Fibroblast of villous mesenchyme (primary cell): Measurements from ENCODE around the gene FAM83G. TPM values are rescaled to one million over a fixed set of nuclear protein-coding genes. Genes with fewer than 3 reads are reported as not detected.

Source experiments
- DNase-seq: peaks from one replicate; pipeline ENCODE4 v3.0.0-alpha.2; 2010; ENCODE audit warnings: low read depth
- H3K4me3 ChIP-seq: 2 replicates; pipeline ENCODE4 v1.5.1; 2011; ENCODE audit warnings: low read depth, mild to moderate bottlenecking, low read length
- CTCF ChIP-seq: IDR thresholded peaks from 2 replicates; pipeline ENCODE4 v1.5.1; 2012; ENCODE audit warnings: low read depth, mild to moderate bottlenecking, low read length; ENCODE audit not compliant: insufficient read depth
- total RNA-seq: library from RNA; depleted of rRNA; stranded (reverse); fragments of >200 nt; gene quantifications from 2 replicates; pipeline ENCODE4 v1.2.3, GENCODE V29; 2012

The FAM83G gene
- total RNA-seq, 1 donor: 12.1 TPM

DNA sequence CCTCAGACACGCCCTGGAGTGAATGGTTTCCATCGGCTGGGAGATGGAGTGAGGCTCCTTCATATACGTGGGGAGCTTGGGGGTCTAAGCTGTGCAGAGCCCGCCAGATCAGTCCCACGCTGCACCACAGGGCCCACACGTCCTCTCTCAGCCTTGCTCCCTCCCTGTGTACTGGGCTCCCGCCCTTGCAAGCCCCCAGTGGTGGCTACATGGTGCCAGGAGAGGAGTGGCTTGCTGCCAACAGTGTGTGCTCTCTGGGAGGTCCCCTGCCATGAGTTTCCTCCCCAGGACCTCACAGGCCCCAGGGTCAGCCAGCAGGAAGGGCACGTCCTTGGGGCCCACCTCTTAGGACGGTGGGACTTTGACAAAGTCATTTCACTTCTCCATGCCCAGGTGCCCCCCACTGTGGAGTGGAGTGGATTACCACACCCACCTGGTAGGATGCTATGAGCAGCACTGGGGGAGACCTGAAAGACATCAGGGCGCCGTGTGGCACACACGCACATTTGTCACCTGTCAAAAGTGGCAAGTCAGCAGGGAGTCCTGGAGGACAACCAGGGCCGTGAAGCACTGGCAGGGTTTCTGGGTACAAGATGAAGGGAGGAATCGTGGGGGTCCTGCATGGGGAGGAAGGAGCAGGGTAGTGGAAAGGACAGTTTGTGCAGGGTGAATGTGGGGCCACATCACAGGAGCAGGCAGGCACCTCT lies 38.9 kb downstream of the FAM83G start:
- H3K4me3 ChIP-seq: no peak overlapping the region
- no peak for DNase-seq
- TF ChIP-seq CTCF: no peak

DNA sequence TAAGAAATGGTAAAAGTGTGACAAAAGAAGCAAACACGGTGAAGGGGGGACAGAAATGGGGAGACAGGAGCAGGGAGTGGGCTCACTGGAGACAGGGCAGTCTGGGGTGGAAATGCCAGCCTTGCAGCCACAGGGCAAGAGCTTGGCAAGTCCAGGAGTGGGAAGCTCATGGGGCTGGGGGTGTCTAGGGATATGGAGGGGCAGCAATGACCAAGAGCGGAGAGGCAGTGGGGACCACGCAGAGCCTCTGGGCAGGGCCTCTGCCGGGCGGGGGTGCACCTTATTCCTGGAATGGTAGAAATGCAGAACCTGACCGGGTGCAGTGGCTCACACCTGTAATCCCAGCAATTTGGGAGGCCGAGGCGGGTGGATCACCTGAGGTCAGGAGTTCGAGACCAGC lies 40.0 kb downstream of the FAM83G start:
- H3K4me3 ChIP-seq: no peak overlapping the region
- TF ChIP-seq CTCF: no peak
- DNase-seq: no peak

DNA sequence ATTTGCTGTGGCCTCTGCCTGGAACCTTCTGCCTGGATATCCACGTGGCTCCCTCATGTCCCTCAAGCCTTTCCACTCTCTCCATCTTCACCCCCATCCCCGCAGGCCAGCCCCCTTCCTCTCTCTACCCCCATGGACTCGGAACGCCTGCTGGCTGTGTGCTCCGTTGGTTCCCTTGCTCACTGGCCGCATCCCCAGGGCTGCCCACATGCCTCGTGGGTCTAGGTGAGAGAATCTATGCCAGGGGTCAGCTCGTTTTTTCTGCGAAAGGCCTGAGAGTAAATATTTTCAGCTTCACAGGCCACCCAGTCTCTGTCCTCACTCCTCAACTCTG lies 40.6 kb downstream of the FAM83G start:
- H3K4me3 ChIP-seq: no peak overlapping the region
- no peak for TF ChIP-seq CTCF
- DNase-seq: no peak

DNA sequence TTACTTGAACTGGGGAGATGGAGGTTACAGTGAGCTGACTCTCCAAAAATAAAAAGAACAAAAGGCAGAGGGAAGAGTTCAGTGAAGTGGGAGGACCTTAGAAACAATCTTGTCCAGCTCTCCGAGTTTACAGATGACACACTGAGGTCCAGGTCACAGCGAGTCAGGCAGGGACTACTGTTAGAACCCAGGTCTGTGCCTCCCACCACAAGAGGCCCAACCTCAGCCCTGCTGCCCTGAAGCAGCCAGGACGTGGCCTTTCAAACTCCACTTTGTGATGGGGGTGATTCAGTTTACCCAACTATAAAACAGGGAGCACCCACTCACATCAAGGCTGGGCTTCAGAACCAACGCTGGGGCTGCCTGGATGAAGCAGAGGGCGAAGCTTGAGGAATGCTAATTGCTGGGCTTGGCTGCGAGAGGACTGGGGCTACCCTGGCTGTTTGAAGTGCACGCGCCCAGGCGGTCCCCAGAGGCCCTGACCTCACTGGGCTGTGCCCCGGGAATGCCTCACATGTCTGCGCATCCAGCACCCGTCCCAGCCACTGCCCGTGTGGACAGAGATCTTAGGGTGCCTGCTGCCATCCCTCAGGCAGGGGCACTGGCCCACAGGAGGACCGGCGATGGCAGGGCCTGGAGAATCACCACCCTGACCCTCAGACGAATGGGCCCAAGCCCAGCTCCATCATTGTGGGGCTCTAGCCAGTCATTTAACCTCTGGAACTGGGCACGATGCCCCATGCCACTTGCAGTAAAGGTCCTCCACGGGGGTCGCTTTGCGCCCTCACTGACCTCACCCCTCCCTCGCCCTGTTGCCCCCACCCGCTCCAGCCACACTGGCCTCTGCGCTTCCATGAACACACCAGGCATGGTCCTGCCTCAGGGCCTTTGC lies 41.2 kb downstream of the FAM83G start:
- no peak for DNase-seq
- H3K4me3 ChIP-seq: no peak overlapping the region
- no peak for TF ChIP-seq CTCF

DNA sequence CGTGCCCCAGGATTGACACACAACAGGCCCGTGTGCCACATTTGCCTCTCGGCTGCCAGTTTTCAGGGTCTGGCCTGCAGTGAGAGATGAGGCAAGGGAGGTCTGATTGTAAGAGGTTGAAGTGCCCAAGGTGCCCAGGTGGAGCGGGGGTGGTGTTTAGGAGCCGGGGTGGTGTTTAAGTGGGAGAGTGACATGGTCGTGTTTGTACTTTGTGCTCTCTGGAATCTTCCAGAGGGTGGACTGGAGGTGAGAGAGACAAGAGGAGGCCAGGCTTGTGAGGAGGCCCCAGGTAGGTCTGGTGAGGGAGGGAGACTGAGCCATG lies 42.1 kb downstream of the FAM83G start:
- H3K4me3 ChIP-seq: no peak overlapping the region
- no peak for DNase-seq
- TF ChIP-seq CTCF: no peak

DNA sequence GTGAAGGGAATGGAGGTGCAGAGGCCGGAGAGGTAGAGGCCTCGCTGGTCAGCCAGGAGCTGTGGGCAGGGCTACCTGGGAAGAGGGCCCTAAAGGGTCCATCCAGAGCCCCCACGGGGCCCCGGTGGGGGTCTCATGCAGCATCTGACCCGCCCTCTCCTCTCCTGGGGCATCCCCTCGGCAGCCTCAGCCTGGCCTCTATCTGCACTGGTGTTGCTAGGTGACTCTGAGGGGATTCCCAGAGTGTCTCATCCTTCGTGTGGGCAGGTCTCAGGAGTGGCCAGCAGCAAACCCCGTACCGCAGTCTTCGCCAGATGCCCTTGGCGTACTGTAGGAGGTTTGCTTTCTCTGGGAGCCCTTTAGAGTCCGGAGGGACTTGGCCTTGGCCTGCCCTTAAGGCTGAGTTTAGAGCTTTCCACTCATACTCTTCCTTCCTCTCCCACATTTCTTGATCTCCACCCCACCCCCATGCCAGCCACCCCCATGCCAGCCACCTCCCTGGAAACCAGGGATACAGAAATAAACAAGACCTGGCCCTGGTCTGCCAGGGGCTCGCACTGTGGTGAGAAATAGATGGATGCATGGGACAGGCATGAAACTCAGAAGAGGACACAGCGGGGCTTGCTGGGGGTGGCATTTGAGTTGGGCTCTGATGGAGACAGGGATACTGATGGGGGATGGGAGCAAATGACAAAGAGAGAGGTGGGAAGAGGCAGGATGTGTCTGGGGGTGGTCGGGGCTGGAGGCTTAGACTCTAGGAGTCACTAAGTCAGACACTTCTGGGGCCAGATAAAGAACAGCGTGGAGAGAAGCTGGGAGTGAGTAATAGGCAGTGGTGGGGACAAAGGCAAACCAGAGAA lies 42.7 kb downstream of the FAM83G start:
- no peak overlapping the region for H3K4me3 ChIP-seq
- TF ChIP-seq CTCF: no peak
- DNase-seq: peak; percentile 13
